GF-D8 (cell line): ENCODE data around the gene MOB2.

Experiments
- DNase-seq: peaks from one replicate; lab custom pipeline; 2025; lab: John Stamatoyannopoulos, UW

MOB2 gene

GRCh38 chr11:1504138-1504537, 17.6 kb upstream of the MOB2 start:
- no peak for DNase-seq

- DNase-seq, result no peak
These were observed 17.1 kb upstream of the MOB2 start for GRCh38 chr11:1503708-1504104.

- DNase-seq, result no peak
These were observed 16.6 kb upstream of the MOB2 start for GRCh38 chr11:1502954-1503707.

GRCh38 chr11:1502168-1502953, 15.8 kb upstream of the MOB2 start:
- no peak for DNase-seq

GRCh38 chr11:1501421-1502167, 15.0 kb upstream of the MOB2 start:
- no peak for DNase-seq

GRCh38 chr11:1500466-1501420, 14.2 kb upstream of the MOB2 start:
- no peak for DNase-seq

GRCh38 chr11:1499899-1500298, 13.3 kb upstream of the MOB2 start:
- DNase-seq, result no peak

GRCh38 chr11:1499261-1499890, 12.8 kb upstream of the MOB2 start:
- no peak for DNase-seq

- no peak for DNase-seq
These were observed 11.7 kb upstream of the MOB2 start for GRCh38 chr11:1498262-1498661.

- no peak for DNase-seq
These were observed 11.0 kb upstream of the MOB2 start for GRCh38 chr11:1497600-1497999.

GRCh38 chr11:1496761-1497095, 10.1 kb upstream of the MOB2 start:
- DNase-seq, result no peak

GRCh38 chr11:1496091-1496760, 9.6 kb upstream of the MOB2 start:
- no peak for DNase-seq

GRCh38 chr11:1494650-1495049, 8.1 kb upstream of the MOB2 start:
- DNase-seq, result no peak

GRCh38 chr11:1493650-1494244, 7.2 kb upstream of the MOB2 start:
- no peak for DNase-seq

- no peak for DNase-seq
These were observed 4.8 kb upstream of the MOB2 start for GRCh38 chr11:1491379-1491778.

GRCh38 chr11:1490651-1491050, 4.1 kb upstream of the MOB2 start:
- DNase-seq, result no peak

- DNase-seq, result no peak
These were observed 2.1 kb upstream of the MOB2 start for GRCh38 chr11:1488575-1489180.

GRCh38 chr11:1487851-1488574, 1.4 kb upstream of the MOB2 start:
- no peak for DNase-seq
